RWPE2 (cell line): Measurements from ENCODE around the gene CSTF3.

Experiments
- ATAC-seq: fragments of 200-7000 bp; cut with Tn5 transposase; 3 replicates; pipeline ENCODE4 v1.9.1; 2021; ENCODE audit warnings: low read depth
- DNase-seq: peaks from one replicate; pipeline ENCODE4 v3.0.0-alpha.2; 2020; ENCODE audit warnings: low spot score
- H3K27ac ChIP-seq: fragments of 450-650 bp; 2 replicates; pipeline ENCODE4 v1.5.1; 2017; ENCODE audit warnings: mild to moderate bottlenecking; ENCODE audit not compliant: poor library complexity, severe bottlenecking
- H3K27me3 ChIP-seq: fragments of 250-450 bp; sonication (Bioruptor Pico); 2 replicates; pipeline ENCODE4 v1.5.1; 2021; ENCODE audit warnings: mild to moderate bottlenecking, moderate library complexity; ENCODE audit not compliant: insufficient read depth, poor library complexity, severe bottlenecking
- H3K36me3 ChIP-seq: fragments of 250-450 bp; sonication (Bioruptor Pico); 2 replicates; pipeline ENCODE4 v1.5.1; 2020; ENCODE audit warnings: low read depth, mild to moderate bottlenecking, moderate library complexity
- H3K4me1 ChIP-seq: fragments of 250-450 bp; sonication (Bioruptor Pico); 2 replicates; pipeline ENCODE4 v1.5.1; 2021; ENCODE audit warnings: mild to moderate bottlenecking, moderate library complexity; ENCODE audit not compliant: insufficient read depth, poor library complexity, severe bottlenecking
- H3K4me3 ChIP-seq: fragments of 250-450 bp; sonication (Bioruptor Pico); 2 replicates; pipeline ENCODE4 v1.5.1; 2021; ENCODE audit warnings: mild to moderate bottlenecking, moderate library complexity; ENCODE audit not compliant: severe bottlenecking
- H3K9me3 ChIP-seq: fragments of 250-450 bp; sonication (Bioruptor Pico); 2 replicates; pipeline ENCODE4 v1.5.1; 2021; ENCODE audit warnings: mild to moderate bottlenecking, moderate library complexity; ENCODE audit not compliant: severe bottlenecking
- TF ChIP-seq, protein P1 (sequence below): fragments of 450-650 bp; IDR thresholded peaks from one replicate; pipeline ENCODE4 v1.5.1; 2017; ENCODE audit warnings: mild to moderate bottlenecking, moderate library complexity; ENCODE audit not compliant: poor library complexity, severe bottlenecking

The CSTF3 gene

DNA sequence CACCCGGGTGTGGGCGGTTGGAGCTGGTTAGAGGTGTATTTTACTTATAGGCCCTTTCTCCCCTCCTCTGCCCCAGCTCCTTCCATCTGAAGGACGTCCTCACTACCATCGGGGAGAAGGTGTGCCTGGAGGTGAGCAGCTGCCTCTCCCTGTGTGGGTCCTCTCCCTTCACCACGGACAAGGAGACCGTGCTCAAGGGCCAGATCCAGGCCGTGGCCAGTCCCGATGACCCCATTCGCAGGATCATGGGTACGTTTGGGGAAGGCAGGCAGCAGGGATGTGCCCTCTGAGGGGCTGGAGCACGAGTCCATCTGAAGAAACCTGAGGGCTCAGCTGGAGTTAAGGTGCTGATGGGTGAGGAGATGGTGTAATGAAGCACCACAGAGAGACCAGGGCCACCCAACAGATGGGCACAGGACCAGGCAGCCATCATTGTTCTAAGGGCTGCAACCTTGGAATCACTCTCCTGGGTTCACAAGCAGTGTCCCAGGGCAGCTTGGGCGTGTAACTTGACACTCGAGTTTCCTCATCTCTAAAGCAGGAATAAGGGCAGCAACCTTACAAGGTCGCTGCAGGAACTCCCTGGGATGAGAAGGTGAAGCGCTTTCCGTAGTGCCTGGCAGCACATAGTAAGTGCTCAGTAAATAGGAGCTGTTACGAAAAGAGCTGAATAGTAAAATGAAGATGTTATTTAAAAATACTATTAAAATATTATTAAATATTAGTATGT, 92.5 kb downstream of the CSTF3 start:
- peaks cover 75% of the 10 kb centered on the region for H3K36me3 ChIP-seq
- H3K4me1 ChIP-seq, result no peaks in the 10 kb centered on the region
- H3K9me3 ChIP-seq, result no peaks in the 10 kb centered on the region
- no peak for DNase-seq
- H3K27ac ChIP-seq, result no peak overlapping the region
- H3K4me3 ChIP-seq, result no peak overlapping the region
- ATAC-seq, result no peak
- no peaks in the 10 kb centered on the region for H3K27me3 ChIP-seq
- TF ChIP-seq, protein P1, sequence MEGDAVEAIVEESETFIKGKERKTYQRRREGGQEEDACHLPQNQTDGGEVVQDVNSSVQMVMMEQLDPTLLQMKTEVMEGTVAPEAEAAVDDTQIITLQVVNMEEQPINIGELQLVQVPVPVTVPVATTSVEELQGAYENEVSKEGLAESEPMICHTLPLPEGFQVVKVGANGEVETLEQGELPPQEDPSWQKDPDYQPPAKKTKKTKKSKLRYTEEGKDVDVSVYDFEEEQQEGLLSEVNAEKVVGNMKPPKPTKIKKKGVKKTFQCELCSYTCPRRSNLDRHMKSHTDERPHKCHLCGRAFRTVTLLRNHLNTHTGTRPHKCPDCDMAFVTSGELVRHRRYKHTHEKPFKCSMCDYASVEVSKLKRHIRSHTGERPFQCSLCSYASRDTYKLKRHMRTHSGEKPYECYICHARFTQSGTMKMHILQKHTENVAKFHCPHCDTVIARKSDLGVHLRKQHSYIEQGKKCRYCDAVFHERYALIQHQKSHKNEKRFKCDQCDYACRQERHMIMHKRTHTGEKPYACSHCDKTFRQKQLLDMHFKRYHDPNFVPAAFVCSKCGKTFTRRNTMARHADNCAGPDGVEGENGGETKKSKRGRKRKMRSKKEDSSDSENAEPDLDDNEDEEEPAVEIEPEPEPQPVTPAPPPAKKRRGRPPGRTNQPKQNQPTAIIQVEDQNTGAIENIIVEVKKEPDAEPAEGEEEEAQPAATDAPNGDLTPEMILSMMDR, result no peak

DNA sequence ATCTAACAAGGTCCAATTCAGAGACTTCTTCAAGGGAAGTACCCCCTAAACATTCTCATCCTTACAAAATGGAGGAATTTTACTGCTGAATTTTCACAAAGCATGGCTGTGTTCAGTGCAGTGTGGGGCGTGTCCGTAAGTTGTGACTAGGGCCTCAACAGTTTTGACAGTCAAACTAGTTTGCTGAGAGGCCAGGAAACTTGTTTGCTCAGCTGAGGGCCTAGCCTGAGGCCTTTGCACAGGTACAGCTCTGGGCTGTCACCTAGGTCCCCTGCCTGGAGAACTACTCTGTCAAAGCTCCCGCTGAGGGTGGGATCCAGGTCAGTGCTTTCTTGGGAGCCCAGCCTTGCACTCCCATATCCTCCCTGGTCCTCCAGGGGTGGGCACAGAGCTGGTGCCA, 94.0 kb downstream of the CSTF3 start:
- peaks cover 3% of the 10 kb centered on the region for H3K4me1 ChIP-seq
- no peak overlapping the region for H3K4me3 ChIP-seq
- H3K36me3 ChIP-seq, result peaks cover 75% of the 10 kb centered on the region
- TF ChIP-seq, protein P1, result no peak
- ATAC-seq (no peak), DNase-seq (no peak)
- no peaks in the 10 kb centered on the region for H3K9me3 ChIP-seq
- H3K27me3 ChIP-seq, result no peaks in the 10 kb centered on the region
- H3K27ac ChIP-seq, result no peak overlapping the region

DNA sequence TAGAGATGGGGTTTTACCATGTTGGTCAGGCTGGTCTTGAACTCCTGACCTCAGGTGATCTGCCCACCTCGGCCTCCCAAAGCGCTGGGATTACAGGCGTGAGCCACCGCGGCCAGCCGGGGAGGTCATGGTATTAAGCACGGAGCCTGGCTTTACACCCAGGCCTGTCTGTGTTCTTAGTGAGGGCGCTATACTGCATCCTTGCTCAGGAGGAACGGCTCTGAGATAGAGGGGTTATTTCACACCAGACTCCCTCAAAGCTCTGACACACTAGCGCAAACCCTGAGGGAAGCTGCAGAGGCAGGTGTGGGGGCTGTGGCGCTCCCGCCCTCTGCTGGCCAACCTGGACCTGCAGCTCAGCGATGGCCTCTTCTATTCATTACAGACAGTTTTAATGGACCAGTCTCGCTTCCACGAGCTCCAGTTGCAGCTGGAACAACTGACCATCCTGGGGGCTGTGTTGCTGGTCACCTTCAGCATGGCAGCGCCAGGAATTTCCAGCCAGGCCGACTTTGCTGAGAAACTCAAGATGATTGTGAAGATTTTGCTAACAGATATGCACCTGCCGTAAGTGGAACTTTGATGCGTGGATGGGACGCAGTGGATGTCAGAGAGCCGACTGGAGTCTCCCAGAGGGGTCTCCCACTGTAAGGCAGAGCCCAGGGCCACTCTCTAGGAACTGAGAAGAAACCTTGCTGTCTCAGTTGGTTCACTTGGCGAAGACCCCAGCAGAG, 95.7 kb downstream of the CSTF3 start:
- no peaks in the 10 kb centered on the region for H3K9me3 ChIP-seq
- H3K27me3 ChIP-seq, result no peaks in the 10 kb centered on the region
- H3K36me3 ChIP-seq, result peaks cover 79% of the 10 kb centered on the region
- TF ChIP-seq, protein P1, result peak; percentile 95
- no peak overlapping the region for H3K4me3 ChIP-seq
- H3K4me1 ChIP-seq, result peaks cover 18% of the 10 kb centered on the region
- ATAC-seq (peak; percentile 69; the same call in 2 of the 3 replicates), DNase-seq (no peak)
- H3K27ac ChIP-seq, result no peak overlapping the region

DNA sequence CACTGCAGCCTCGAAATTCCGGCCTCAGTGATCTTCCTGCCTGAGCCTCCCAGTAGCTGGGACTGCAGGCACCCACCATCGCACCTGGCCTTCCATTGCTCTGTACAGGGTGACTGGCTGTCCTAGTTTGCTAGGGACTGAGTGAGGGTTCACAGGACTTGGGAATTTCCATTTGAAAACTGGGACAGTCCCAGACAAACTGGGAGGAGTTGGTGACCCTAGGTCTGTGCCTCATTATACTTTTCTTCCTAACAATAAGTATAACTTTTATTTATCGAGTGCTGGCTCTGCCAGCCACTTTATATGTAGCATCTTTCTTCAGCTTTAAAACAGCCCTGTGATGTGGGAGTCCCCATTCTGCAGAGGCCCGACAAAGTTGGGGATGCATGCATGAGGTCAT, 96.4 kb downstream of the CSTF3 start:
- H3K9me3 ChIP-seq, result no peaks in the 10 kb centered on the region
- H3K27me3 ChIP-seq, result no peaks in the 10 kb centered on the region
- peaks cover 20% of the 10 kb centered on the region for H3K4me1 ChIP-seq
- H3K36me3 ChIP-seq, result peaks cover 75% of the 10 kb centered on the region
- H3K27ac ChIP-seq, result peak overlapping the region; percentile 87
- TF ChIP-seq, protein P1, result no peak
- no peak for DNase-seq
- H3K4me3 ChIP-seq, result no peak overlapping the region
- ATAC-seq, result no peak
